ENCODE data around the gene GRIA2. TPM values are rescaled to one million over a fixed set of nuclear protein-coding genes. Genes with fewer than 3 reads are reported as not detected.

The GRIA2 gene
- total RNA-seq, 1 donor from 2014 or later, result 3.0 TPM

DNA sequence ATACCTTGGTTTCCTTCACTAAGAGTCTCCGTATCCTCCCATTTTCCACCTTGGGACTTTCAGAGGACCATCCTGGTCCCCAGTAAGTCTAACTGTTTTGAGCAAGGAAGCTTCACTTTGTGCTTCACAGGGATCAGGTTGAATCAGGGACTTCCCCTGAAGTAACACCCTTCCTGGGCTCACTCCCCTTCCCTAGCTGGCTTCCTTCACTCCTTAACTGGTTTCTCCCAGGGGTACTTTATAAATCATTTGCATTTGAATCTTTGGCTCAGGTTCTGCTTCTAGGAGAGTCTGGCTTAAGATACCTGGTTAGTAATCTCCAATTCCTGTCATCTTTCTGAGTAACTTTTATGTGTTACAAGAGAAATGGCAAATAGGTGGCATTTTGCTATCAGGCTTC is 24.5 kb upstream of the GRIA2 start:
- DNase-seq (ENCODE audit: low spot score in 2 of 2), result no peak
- no peaks in the 10 kb centered on the region for H3K27me3 ChIP-seq
- intact Hi-C loops (cut with DNase I), result no loop called here
- H3K36me3 ChIP-seq, result no peaks in the 10 kb centered on the region
- no peak overlapping the region for H3K27ac ChIP-seq
- no peaks in the 10 kb centered on the region for H3K4me1 ChIP-seq
- no peaks in the 10 kb centered on the region for H3K9me3 ChIP-seq
- no peak overlapping the region for H3K4me3 ChIP-seq
- TF ChIP-seq, protein P1, sequence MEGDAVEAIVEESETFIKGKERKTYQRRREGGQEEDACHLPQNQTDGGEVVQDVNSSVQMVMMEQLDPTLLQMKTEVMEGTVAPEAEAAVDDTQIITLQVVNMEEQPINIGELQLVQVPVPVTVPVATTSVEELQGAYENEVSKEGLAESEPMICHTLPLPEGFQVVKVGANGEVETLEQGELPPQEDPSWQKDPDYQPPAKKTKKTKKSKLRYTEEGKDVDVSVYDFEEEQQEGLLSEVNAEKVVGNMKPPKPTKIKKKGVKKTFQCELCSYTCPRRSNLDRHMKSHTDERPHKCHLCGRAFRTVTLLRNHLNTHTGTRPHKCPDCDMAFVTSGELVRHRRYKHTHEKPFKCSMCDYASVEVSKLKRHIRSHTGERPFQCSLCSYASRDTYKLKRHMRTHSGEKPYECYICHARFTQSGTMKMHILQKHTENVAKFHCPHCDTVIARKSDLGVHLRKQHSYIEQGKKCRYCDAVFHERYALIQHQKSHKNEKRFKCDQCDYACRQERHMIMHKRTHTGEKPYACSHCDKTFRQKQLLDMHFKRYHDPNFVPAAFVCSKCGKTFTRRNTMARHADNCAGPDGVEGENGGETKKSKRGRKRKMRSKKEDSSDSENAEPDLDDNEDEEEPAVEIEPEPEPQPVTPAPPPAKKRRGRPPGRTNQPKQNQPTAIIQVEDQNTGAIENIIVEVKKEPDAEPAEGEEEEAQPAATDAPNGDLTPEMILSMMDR (IDR thresholded peaks at IDR 0.05), result no peak

DNA sequence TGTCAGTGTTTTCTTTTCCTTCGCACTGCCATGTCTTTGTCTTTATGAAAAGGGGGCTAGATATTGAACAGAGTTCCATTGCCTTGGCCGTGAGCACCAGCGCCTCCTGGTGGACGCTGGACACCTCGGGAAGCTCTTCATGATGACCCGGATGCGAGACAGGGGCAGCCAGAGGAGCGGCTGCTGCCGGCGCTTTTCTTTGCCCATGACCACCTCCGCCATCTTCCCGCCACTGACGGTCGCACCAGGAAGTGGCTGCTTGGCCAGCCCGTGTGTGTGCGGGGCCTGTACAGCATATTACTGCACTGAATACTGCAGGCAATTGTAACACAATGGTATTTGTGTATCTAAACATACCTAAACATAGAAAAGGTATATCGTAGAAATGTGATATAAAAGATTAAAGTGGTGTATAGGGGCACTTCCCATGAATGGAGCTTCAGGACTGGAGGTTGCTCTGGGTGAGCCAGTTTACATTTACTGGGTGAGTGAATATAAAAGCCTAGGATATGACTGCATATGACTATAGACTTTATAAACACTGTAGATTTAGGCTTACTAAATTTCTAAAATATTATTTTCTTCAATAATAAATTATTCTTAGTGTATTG is 15.8 kb upstream of the GRIA2 start:
- Histone ChIP-seq H3K9me3 (no peaks in the 10 kb centered on the region), H3K4me1 (no peaks in the 10 kb centered on the region), H3K4me3 (no peak overlapping the region), H3K27me3 (no peaks in the 10 kb centered on the region), H3K27ac (no peak overlapping the region), H3K36me3 (no peaks in the 10 kb centered on the region)
- no peak for DNase-seq (ENCODE audit: low spot score in 2 of 2)
- TF ChIP-seq, protein P1 (IDR thresholded peaks at IDR 0.05), result peak in 2 of 3 experiments; percentile 21 to 31
- intact Hi-C loops (cut with DNase I), result no loop called here

DNA sequence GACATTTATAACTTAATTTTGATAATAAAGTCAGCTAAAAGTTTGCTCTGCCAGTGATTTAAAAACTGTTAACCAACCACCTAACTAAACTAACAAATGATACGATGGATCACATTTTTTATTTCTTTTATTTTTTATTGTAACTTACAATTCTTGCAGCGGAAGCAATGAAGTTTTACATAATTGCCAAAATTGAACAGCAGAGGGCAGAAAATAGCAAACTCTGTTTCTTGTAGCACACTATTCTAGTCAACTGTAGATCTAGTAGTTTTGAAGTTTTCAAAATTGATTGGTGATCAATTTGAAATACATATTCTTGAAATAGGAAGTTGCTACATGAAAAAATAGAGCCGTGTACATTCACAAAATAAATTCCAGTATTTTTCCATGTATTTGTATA is 2.8 kb upstream of the GRIA2 start:
- peaks cover 0 to 10% of the 10 kb centered on the region in 2 donors for H3K4me1 ChIP-seq
- DNase-seq (ENCODE audit: low spot score in 2 of 2), result no peak
- TF ChIP-seq, protein P1 (IDR thresholded peaks at IDR 0.05), result peak in 2 of 3 experiments; percentile 42 to 58
- intact Hi-C loops (cut with DNase I), result loop anchor here (1.0 kb wide), 1 partner anchor 761 kb away; no protein-coding TSS in a partner anchor
- no peak overlapping the region for H3K4me3 ChIP-seq
- no peaks in the 10 kb centered on the region for H3K9me3 ChIP-seq
- no peaks in the 10 kb centered on the region for H3K36me3 ChIP-seq
- no peak overlapping the region for H3K27ac ChIP-seq
- H3K27me3 ChIP-seq, result no peaks in the 10 kb centered on the region

DNA sequence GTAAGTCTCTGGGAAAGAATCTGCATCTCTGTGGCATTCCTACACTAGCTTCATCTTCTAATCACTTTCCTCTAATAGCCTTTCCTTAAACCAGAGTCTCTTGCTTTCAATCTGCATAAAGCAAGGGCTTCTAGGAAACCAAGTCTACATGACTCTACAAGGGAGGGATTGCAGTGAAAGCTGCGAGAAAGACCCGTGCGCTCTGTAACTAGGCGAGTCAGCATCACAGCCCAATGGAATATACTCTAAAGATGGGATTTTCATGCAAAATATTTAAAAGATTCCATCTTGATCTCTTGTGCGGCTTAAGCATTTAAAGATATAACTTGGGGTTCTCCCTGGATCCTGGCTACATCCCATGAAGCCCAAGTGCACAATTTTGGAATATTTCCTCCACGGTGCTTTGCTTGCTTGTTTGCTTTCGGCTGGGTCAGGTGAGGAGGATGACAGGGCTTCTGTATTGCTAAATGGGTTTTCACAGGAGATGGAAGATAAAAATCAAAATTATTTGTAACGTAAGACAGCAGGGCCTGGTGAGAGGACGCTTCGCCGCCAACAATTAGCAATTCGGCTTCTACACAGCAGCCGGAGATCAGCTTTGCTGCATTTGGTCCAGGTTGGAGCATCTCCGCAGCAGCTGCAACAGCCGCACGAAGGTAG is 687 bp upstream of the GRIA2 start:
- no peak for DNase-seq (ENCODE audit: low spot score in 2 of 2)
- TF ChIP-seq, protein P1 (IDR thresholded peaks at IDR 0.05), result no peak
- Histone ChIP-seq H3K9me3 (no peaks in the 10 kb centered on the region), H3K27ac (no peak overlapping the region), H3K27me3 (no peaks in the 10 kb centered on the region), H3K4me3 (peak overlapping the region; percentile 71 to 79), H3K36me3 (no peaks in the 10 kb centered on the region), H3K4me1 (peaks cover 0 to 10% of the 10 kb centered on the region in 2 donors)
- intact Hi-C loops (cut with DNase I), result loop anchor here (2.0 to 10.0 kb wide), 6 partner anchors 87 to 1452 kb away; partner anchors contain the start of genes C4orf46, ETFDH, GASK1B and PDGFC

DNA sequence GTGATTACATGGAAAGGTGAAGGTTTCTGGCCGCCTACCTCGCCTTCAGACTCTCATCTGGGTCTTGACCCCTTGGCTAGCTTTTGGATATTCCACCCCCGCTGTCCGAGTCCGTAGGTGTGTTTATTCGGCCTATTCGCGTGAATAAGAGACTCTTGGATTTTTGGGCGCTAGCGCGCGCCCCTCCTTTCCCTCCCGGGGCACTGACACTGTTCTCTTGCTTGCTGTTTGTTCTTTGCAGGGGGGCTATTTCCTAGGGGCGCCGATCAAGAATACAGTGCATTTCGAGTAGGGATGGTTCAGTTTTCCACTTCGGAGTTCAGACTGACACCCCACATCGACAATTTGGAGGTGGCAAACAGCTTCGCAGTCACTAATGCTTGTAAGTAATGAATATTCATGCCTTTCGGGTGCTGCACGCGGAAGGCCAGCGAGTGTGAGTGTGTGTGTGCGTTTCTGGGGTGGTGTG is 932 bp downstream of the GRIA2 start:
- peaks cover 0 to 10% of the 10 kb centered on the region in 2 donors for H3K4me1 ChIP-seq
- intact Hi-C loops (cut with DNase I), result loop anchor here (2.0 to 10.0 kb wide), 6 partner anchors 86 to 1451 kb away; partner anchors contain the start of genes C4orf46, ETFDH, GASK1B and PDGFC
- TF ChIP-seq, protein P1 (IDR thresholded peaks at IDR 0.05), result no peak
- no peaks in the 10 kb centered on the region for H3K27me3 ChIP-seq
- DNase-seq (ENCODE audit: low spot score in 2 of 2), result no peak
- no peaks in the 10 kb centered on the region for H3K9me3 ChIP-seq
- H3K36me3 ChIP-seq, result no peaks in the 10 kb centered on the region
- H3K4me3 ChIP-seq, result peak overlapping the region; percentile 71 to 79
- H3K27ac ChIP-seq, result peak overlapping the region; percentile 93 to 95
